Left lobe of liver (tissue), 2 donors: ENCODE results near the gene SIPA1L3. TPM values are rescaled to one million over a fixed set of nuclear protein-coding genes. Genes with fewer than 3 reads are reported as not detected.

Experiments used
- ATAC-seq: fragments of 200-7000 bp; cut with Tn5 transposase; one replicate; pipeline ENCODE4 v1.9.1; 2020; ENCODE audit warnings: mild to moderate bottlenecking, moderate library complexity
- DNase-seq: peaks from one replicate; pipeline ENCODE4 v3.0.0-alpha.2; 2020; ENCODE audit warnings: low spot score
- total RNA-seq: library from RNA; stranded (reverse); gene quantifications from one replicate; pipeline ENCODE4 v1.2.1, GENCODE V29; 2021
- donor health status: DM: no; HTN: no; CAD: no; lungs with moderate emphysema.
- donor health status: DM: no; HTN: yes; CAD: no.

SIPA1L3 gene
- total RNA-seq, 1 donor from 2014 or later, result 12.9 TPM

DNA sequence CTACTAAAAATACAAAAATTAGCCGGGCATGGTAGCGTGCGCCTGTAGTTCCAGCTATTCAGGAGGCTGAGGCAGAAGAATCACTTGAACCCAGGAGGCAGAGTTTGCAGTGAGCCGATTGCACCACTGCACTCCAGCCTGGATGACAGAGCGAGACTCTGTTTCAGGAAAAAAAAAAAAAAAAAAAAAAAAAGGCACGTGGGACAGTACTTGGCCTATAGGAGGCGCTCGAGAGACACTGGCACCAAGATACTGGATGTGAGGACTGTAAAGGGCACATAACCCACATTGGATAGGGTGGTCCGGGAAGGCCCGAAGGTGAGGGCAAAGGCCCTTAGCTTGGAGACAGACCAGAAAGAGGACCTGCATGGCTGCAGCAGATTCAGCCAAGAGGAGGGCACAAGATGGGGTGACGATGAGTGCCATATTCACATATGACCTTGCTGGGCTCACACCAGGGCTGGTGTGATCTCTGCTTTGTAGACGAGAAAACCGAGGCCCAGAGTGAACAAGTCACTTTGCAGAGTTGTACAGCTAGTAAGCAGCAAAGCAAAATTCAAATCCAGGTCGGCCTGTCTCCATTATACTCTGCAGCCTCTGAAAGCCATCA is 227.6 kb downstream of the SIPA1L3 start:
- DNase-seq, result no peak
- ATAC-seq, result no peak

DNA sequence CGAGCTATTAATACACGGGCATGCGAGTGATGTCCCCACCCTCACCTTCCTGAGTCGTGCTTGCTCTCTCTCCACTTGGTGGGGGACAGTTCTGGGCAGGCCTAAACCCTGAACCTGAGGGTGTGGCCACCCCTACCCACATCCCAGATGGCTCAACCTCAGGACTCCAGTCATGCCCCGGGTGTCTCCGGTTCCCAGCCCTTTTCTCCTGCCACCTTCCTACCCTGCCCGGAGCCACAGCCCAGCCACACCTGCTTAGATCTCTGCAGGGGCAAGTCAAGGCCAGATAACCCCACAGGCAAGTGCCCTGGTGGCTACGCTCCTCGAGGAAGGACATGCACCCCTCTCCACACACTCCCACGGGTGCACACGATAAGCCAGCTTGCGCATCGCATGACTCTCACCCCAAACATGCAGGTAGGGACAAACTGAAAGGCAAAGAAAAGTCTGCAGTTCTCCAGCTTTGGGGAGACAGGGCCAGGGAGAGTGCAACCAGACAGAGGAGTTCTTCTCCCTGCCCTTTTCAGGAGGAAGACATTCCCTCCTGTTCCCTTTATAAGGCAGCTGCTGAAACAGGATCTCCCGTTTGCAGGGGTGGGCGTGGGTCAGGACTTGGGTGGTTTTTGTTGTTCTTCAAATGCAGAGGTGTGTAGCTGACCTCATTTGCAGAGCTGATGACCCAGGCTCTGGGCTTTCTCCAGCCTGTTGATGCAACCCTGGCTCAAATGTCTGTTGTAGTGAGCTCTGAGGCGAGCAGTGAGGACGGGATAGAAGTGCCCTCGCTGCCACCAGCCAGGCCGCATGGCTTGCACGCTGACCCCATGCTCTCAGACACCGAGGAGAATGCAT is 228.4 kb downstream of the SIPA1L3 start:
- DNase-seq (no peak), ATAC-seq (peak; percentile 47)

- ATAC-seq, result no peak
- no peak for DNase-seq
Measured at GRCh38 chr19:38139122-38139521, 232.1 kb downstream of the SIPA1L3 start.

DNA sequence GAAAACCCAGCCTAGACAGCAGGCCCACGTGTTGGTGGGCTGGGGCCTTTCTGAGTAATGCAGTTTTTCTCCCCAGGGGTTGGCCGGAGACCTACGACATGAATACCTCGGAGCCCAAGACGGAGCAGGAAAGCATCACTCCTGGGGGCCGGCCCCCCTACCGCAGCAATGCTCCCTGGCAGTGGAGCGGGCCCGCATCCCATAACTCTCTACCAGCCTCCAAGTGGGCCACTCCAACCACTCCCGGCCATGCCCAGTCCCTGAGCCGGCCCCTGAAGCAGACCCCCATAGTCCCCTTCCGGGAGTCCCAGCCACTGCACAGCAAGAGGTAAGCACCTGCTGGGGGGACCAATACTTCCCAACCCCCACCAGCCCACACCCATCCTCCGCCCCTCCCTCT is 234.1 kb downstream of the SIPA1L3 start:
- DNase-seq (no peak), ATAC-seq (no peak)

DNA sequence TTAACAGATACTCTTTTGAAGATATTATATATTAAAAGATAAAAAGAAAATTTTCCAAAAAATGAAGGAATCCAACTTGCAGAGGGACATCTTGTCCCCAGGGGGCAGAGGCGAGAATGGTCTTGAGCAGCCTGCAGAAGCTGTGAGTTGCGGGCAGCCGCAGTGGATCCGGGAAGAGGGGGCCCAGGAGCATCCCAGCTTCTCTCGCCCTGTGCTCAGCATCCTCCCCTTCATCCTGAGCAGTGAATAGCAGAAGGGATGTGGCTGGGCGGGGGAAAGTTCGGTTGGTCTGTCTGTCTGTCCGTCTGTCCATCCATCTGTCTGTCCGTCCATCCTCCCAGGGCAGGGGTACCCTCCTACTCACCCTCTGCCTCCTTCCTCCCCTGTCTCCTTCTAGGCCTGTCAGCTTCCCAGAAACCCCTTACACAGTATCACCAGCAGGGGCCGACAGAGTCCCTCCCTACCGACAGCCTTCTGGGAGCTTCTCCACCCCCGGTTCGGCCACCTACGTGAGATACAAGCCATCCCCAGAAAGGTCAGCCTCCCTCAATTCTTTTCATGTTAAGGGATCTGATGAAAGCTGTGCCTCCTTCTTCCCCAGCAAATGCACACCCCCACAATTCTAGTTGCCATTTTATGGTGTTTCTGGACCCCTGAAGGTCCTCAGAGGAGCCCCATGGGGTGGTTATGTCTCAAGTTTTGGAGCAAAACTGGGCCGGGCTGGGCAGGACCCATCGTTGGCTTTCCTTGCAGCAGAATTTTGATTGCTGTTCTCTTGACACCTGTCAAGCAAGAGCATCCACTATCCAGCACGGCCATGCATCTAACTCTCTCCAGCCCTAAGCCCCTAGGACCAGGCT is 235.4 kb downstream of the SIPA1L3 start:
- peak; percentile 75 for ATAC-seq
- no peak for DNase-seq

- ATAC-seq (no peak), DNase-seq (no peak)
Measured at GRCh38 chr19:38143847-38144246, 236.8 kb downstream of the SIPA1L3 start.

- ATAC-seq (no peak), DNase-seq (no peak)
Measured at GRCh38 chr19:38144667-38145066, 237.7 kb downstream of the SIPA1L3 start.

DNA sequence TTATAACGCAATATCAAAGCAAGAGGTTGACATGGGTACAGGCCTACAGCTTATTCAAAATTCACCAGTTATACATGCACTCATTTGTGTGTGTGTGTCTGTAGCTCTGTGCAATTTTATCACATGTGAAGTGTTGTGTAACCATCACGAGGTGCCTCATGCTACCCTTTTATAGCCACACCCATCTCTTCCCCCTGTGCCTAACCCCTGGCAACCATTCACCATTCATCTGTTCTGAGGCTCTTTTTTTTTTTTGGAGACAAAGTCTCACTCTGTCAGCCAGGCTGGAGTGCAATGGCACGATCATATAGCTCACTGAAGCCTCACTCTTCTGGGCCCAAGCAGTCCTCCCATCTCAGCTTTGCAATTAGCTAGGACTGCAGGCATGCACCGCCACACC is 238.6 kb downstream of the SIPA1L3 start:
- ATAC-seq (no peak), DNase-seq (no peak)

GRCh38 chr19:38148337-38148736 is 241.3 kb downstream of the SIPA1L3 start:
- DNase-seq (no peak), ATAC-seq (no peak)

DNA sequence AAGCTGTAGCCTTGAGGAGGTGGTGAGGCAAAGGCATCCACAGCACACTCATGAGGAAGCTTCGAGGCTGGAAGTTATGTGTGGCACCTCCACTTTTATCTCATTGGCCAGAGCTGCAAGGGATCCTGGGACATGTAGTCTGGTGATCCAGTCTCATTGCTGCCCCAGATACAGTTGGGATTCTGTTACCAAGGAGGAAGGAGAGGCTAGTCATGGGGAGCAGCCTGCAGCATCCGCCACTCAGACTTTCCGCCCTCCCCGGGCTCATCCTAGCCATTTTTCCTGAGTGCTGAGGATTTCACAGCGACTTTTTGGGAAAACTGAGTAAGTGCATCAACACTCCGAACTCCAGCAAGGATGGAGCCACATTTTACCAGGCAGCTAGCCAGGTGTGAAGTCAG is 242.7 kb downstream of the SIPA1L3 start:
- DNase-seq, result no peak
- no peak for ATAC-seq

DNA sequence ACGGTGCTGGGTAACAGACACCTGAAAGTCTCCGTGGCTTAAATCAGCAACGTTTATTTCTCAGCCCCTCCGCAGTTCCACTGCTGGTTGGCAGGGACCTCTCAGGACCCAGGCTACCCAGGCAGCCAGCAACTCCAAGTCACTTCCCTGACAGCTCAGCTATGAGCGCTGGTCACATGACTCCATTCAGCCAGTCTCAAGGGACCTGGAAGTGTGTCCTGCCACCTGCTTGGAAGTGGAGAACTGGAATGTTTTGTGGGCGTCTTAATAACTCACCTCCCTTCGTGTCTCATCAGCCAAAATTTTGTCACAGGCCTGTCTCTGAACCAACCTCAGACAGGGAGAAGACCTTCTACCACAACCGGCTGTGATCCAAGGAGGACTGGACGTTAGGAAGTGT is 244.2 kb downstream of the SIPA1L3 start:
- no peak for ATAC-seq

DNA sequence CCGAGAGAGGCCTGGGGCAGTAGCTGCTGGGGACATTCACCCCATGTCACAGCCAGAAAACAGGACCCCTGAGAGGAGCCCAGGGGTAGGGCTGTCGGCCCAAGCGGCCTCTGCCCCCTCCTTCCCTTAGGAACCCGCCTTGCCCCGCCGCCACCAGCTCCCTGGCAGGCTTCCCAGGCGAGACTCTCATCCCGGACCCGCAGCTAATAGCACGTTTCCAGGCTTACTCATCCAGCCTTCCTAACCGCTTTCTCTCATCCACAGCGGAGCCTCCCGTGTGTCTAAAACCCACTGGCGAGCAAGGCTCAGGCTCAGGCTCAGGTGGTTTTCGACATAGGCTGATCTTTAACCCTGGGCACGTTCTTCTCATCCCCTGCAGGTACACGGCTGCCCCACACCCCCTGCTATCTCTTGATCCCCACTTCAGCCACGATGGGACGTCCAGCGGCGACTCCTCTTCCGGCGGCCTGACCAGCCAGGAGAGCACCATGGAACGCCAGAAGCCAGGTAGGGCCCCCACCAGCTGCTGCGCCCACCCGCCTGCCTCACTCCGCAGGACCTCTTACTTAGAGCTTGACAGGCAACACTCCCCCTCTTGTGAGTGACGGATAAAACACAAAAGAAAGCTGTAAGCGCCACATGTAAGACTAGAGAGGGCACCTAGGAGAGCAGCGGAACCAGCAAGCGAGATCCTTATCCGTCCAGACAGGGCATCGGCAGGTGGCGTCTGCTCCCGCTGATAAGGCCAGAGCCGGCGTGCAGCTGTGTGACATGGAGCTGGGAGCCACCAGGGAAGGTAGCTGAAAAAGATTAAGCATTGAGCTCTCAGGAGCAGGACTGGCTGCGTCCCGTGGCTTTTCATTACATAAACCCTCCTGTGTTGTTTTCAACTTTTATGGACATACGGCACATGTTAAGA is 245.7 kb downstream of the SIPA1L3 start:
- DNase-seq, result no peak

More for the DNA sequence above, 244.2 kb downstream of the SIPA1L3 start:
- DNase-seq, result no peak

GRCh38 chr19:38155453-38155852 is 248.4 kb downstream of the SIPA1L3 start:
- DNase-seq, result no peak
- ATAC-seq, result no peak

More for the DNA sequence above, 245.7 kb downstream of the SIPA1L3 start:
- ATAC-seq, result no peak

DNA sequence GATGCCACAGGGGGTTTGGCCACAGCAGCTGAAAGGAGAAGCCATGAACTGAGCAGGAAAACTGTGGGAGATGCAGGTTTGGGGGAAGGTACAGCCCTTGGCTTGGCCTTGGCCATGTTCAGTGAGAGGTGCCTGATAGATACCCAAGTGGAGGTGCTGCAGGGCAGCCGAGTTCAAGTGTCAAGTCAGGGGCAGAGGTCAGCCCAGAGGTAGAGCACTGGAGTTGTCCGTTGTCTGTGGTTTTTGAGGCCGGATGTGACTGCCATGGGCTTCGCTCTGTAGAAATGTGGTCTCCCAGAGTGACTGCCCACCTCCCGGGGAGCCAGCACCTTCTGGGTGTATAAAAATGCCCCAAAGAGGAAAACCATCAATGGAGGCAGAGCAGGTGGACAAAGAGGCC is 251.7 kb downstream of the SIPA1L3 start:
- ATAC-seq (no peak), DNase-seq (no peak)

GRCh38 chr19:38162094-38162493 is 255.1 kb downstream of the SIPA1L3 start:
- ATAC-seq, result no peak
- no peak for DNase-seq

DNA sequence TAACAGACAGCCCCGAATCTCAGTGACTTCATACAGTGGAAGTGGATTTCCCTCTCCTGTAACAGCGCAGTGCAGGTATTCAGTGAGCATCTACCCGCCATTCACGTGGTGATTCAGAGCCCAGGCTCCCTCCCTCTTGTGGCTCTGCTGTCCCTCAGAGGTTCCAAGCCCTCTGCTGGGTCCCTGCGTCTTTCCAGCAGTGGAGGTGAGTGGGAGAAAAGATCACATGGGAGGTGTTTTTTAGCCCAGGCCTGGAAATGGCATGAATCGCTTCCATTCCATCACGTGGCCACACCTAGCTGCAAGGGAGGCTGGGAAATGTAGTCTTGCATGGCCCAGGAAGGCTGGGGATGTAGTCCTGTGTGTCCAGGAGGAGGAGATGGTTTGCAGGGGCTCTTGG is 255.6 kb downstream of the SIPA1L3 start:
- DNase-seq (no peak), ATAC-seq (no peak)

DNA sequence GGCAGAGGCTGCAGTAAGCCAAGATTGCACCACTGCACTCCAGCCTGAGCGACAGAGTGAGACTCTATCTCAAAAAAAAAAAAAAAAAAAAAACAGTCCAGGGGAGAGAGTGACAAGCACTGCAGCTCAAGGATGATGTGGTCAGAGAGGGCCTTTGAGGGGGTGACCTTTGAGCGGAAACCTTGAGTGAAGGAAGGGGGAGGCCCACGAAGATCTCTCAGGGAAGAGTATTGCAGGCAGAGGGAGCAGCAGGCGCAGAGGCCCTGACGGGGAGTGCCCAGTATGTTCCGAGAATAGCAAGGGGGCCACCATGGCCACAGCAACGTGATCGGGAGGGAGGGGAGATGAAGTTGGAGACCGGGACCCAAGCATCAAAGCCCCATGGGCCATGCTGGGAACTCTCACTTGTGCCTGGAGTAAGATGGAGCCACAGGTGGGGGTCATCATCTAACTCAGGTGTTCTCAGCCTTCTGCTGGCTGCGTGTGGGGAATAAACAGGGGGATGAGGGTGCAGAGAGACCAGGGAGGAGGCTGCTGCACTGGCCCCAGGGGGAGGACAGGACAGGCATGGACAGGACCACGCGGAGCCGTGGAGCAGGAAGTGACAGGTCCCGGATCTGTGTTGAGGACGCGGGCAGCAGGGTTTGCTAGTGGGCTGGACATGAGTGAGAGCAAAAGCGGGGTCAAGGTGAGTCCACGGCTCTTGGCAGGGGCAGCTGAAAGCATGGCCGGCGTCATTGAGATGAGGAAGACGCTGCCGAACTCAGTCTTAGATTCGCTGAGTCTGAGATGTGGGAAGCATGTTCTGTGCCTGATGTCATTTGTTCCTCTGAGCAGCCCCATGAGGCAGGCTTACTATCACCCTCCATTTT is 256.6 kb downstream of the SIPA1L3 start:
- ATAC-seq, result no peak
- DNase-seq, result no peak

DNA sequence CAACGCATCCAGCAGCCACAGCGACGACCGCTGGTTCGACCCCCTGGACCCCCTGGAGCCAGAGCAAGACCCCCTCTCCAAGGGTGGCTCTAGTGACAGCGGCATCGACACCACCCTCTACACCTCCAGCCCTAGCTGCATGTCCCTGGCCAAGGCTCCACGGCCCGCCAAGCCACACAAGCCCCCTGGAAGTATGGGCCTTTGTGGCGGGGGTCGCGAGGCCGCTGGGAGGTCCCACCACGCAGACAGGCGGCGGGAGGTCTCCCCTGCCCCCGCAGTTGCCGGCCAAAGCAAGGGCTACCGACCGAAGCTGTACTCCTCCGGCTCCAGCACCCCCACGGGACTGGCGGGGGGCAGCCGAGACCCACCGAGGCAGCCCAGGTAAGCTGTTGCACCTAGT is 257.5 kb downstream of the SIPA1L3 start:
- ATAC-seq (no peak), DNase-seq (no peak)

DNA sequence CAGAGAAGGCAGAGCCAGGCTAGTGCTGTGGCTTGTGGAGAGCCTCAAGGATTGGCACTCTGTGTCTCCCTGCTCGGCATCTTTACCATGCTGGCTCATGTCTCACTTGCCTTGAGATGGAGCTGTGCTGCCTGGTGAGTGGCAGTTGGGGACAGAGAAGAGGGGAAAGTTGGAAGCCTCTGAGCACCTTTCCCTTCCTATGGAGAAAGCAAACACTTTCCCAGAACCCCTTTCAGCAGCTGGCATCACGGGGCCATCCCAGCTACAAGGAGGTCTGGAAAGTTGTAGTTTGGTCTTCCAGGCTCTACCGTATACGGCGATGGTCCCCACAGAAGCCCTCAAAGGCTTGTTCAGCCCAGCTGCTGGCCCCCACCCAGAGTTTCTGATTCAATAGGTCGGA is 258.3 kb downstream of the SIPA1L3 start:
- DNase-seq, result no peak
- ATAC-seq, result no peak

DNA sequence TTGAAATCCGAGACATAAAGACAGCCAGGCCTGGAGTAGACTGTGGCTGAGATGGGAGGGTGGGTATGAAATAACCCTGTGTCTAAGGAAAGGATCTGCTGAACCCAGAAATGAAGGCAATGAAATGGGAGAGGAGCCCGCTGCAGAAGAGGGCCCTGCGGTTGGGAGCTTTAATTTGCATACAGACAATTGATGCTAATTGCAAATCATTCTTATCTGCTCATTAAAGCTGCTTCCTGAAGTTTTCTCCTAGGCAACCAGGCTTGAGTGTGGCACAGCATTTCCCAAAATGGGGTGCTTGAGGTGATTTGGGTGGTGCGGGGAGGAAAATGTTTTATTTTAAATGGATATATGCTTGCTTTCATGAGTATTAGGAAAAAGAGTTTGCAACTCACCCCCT is 261.6 kb downstream of the SIPA1L3 start:
- ATAC-seq, result no peak
- no peak for DNase-seq
